H7 (cell line): ENCODE results near the gene LY6G5B. TPM values are rescaled to one million over a fixed set of nuclear protein-coding genes. Genes with fewer than 3 reads are reported as not detected.
A peak's percentile ranks its signal among the peaks of the same experiment; 100 is the strongest.

Experiments used
- DNase-seq: peaks from one replicate; pipeline ENCODE4 v3.0.0; 2012
- H3K27me3 ChIP-seq: 2 replicates; pipeline ENCODE4 v1.6.0; 2011; ENCODE audit warnings: mild to moderate bottlenecking, low read length; ENCODE audit not compliant: control insufficient read depth, insufficient read depth
- H3K36me3 ChIP-seq: replicated peaks from 2 replicates; pipeline ENCODE4 v1.5.1; 2011; ENCODE audit warnings: low read length; ENCODE audit not compliant: control insufficient read depth, insufficient read depth
- H3K4me3 ChIP-seq: 2 replicates; pipeline ENCODE4 v1.5.1; 2011; ENCODE audit warnings: low read depth, mild to moderate bottlenecking, control low read depth, low read length, moderate library complexity; ENCODE audit not compliant: insufficient read depth
- total RNA-seq: library from RNA; depleted of rRNA; stranded (reverse); fragments of >200 nt; shearing (Covaris generic); gene quantifications from 2 replicates; pipeline ENCODE4 v1.2.3, GENCODE V29; 2014; rRNA removed

Gene LY6G5B
- total RNA-seq, 1 experiment from 2014 or later = 2.9 TPM

GRCh38 chr6:31718265-31718664 is 48.5 kb downstream of the LY6G5B start:
- no peak overlapping the region for H3K4me3 ChIP-seq
- no peaks in the 10 kb centered on the region for H3K27me3 ChIP-seq
- H3K36me3 ChIP-seq = no peaks in the 10 kb centered on the region
- DNase-seq = peak; percentile 66

- Histone ChIP-seq H3K27me3 (no peaks in the 10 kb centered on the region), H3K4me3 (no peak overlapping the region), H3K36me3 (no peaks in the 10 kb centered on the region)
- DNase-seq = peak; percentile 38
Observed at GRCh38 chr6:31719001-31719400, 49.2 kb downstream of the LY6G5B start.

DNA sequence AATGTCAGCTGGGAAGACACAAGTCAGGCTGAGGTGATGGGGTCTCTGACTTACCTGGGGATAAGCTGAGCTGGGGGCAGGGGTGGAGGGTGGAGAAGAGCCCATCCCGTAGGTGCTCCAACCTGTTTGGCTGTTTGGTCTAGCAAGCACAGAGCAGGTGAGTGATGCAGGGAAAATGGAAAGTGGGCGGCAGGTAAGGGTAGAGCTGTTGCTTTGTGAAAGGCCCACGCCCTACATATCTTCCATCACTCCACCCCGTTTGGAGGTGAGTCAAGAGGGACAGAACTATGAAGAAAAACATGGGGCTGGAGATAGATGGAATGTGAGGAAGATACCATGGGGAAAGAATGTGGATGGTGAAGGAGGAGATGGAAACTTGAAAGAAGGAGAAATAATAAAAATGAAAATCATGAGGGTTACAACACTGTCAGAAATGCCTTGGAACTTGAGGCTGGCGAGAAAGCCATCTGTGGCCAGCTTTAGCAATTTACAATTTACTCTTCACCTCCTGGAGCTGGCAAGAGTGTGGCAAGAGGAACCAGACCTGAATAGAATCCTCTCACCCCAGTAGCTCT is 50.5 kb downstream of the LY6G5B start:
- no peaks in the 10 kb centered on the region for H3K36me3 ChIP-seq
- H3K27me3 ChIP-seq = no peaks in the 10 kb centered on the region
- H3K4me3 ChIP-seq = no peak overlapping the region
- no peak for DNase-seq

DNA sequence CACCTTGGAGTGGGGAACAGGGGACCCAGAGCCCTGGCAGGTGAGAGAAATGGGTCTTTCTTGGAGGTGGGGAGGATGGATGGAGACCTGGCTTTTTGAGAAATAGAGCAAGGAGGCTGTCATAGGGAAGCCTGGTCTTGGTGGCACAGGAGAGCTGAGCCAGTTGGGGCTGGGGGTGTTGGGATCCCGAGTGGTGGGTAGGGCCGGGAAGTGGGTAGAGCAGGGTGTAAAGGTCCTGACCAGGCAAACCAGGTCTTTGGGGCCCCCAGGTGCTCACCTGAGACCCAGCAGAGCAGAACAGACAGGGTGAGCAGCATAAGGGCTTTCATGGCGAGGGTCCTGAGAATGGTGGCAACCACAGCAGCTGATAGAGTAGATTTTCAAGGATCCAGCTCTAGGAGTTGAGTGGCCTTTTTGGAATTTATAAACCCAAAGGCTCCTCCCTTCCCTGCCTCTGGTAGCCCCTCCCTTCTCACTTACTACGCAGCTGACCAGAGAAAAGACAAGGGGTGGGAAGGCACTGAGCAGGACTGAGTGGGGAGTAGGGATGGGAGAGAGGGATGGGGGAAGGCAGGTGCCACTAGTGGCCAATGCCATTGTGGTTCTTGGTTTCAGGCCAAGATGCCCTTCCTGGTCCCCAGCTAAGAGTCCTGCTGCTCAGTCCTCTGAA is 51.7 kb downstream of the LY6G5B start, which contains the start of gene LY6G6C:
Gene LY6G6C (minus strand): TSS at position 396 of the 670 bp plus-strand sequence. CDS start 67 bp downstream, at position 329.
- Histone ChIP-seq H3K27me3 (no peaks in the 10 kb centered on the region), H3K36me3 (no peaks in the 10 kb centered on the region; the same call in 1 of the 2 replicates), H3K4me3 (no peak within 1 kb of the TSS)
- DNase-seq = no peak

DNA sequence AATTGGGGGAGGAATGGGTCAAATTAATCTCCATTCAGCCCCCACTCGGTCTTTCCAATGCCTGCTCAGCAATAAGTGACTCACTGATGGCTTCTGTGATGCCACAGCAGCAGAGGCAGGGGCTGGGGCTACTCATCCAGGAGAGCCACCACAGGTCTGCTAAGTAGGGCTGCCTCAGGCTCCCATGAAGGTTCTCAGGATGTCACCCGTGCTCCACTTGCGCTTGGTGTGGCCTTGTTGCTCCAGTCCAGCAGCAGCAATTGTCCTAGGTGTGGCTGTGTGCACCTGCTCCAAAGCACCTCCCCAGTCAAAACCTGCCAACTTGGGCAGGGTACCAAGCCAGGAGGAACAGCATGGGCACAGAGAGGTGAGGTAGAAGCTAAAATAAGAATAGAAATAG is 52.4 kb downstream of the LY6G5B start:
- Histone ChIP-seq H3K27me3 (no peaks in the 10 kb centered on the region), H3K36me3 (peaks cover 3% of the 10 kb centered on the region), H3K4me3 (no peak overlapping the region)
- DNase-seq = no peak

Other genes starting within 250 kb of the LY6G5B start
- 50.3 and 55.4 TPM in 2 replicates for gene MICB, start 171.8 kb upstream of the LY6G5B start, total RNA-seq
- gene MCCD1, start 141.0 kb upstream of the LY6G5B start, total RNA-seq = not detected in 2 replicates
- 787 and 872 TPM in 2 replicates for gene DDX39B, start 128.0 kb upstream of the LY6G5B start, total RNA-seq
- gene ATP6V1G2, start 123.4 kb upstream of the LY6G5B start, total RNA-seq = 3.5 and 7.0 TPM in 2 replicates
- gene NFKBIL1, start 122.4 kb upstream of the LY6G5B start, total RNA-seq = 33.2 and 34.2 TPM in 2 replicates
- gene LTA, start 97.7 kb upstream of the LY6G5B start, total RNA-seq = 0.44 TPM in 1 of 2 replicates, not detected in the other
- not detected in 2 replicates for gene TNF, start 94.4 kb upstream of the LY6G5B start, total RNA-seq
- gene LTB, start 87.6 kb upstream of the LY6G5B start, total RNA-seq = 0.35 TPM in 1 of 2 replicates, not detected in the other
- gene LST1, start 83.7 kb upstream of the LY6G5B start, total RNA-seq = not detected in 2 replicates
- not detected in 2 replicates for gene NCR3, start 77.0 kb upstream of the LY6G5B start, total RNA-seq
- gene AIF1, start 54.7 kb upstream of the LY6G5B start, total RNA-seq = 0.48 and 1.4 TPM in 2 replicates
- gene PRRC2A, start 49.3 kb upstream of the LY6G5B start, total RNA-seq = 163 and 176 TPM in 2 replicates
- gene BAG6, start 17.3 kb upstream of the LY6G5B start, total RNA-seq = 320 and 331 TPM in 2 replicates
- gene APOM, start 14.1 kb upstream of the LY6G5B start, total RNA-seq = 3.3 and 4.2 TPM in 2 replicates
- 17.3 and 17.6 TPM in 2 replicates for gene C6orf47, start 9.2 kb upstream of the LY6G5B start, total RNA-seq
- 28.6 and 33.3 TPM in 2 replicates for gene GPANK1, start 5.0 kb upstream of the LY6G5B start, total RNA-seq
- 197 and 224 TPM in 2 replicates for gene CSNK2B, start 3.9 kb upstream of the LY6G5B start, total RNA-seq
- gene LY6G5C, start 11.1 kb downstream of the LY6G5B start, total RNA-seq = 0.70 and 2.0 TPM in 2 replicates
- gene ABHD16A, start 33.3 kb downstream of the LY6G5B start, total RNA-seq = 35.7 and 39.7 TPM in 2 replicates
- gene LY6G6F, start 36.9 kb downstream of the LY6G5B start, total RNA-seq = not detected in 2 replicates
- 2.8 TPM in 1 of 2 replicates, not detected in the other for gene LY6G6D, start 45.4 kb downstream of the LY6G5B start, total RNA-seq
- not detected in 2 replicates for gene LY6G6C, start 51.8 kb downstream of the LY6G5B start, total RNA-seq
- gene MPIG6B, start 53.4 kb downstream of the LY6G5B start, total RNA-seq = not detected in 2 replicates
- gene DDAH2, start 59.3 kb downstream of the LY6G5B start, total RNA-seq = 83.6 and 99.2 TPM in 2 replicates
- 456 and 621 TPM in 2 replicates for gene CLIC1, start 66.6 kb downstream of the LY6G5B start, total RNA-seq
- gene MSH5, start 70.0 kb downstream of the LY6G5B start, total RNA-seq = 19.5 and 28.4 TPM in 2 replicates
- 1.8 and 7.7 TPM in 2 replicates for gene SAPCD1, start 92.7 kb downstream of the LY6G5B start, total RNA-seq
- gene VWA7, start 107.4 kb downstream of the LY6G5B start, total RNA-seq = 0.44 and 2.1 TPM in 2 replicates
- 114 and 115 TPM in 2 replicates for gene VARS1, start 125.8 kb downstream of the LY6G5B start, total RNA-seq
- 108 and 150 TPM in 2 replicates for gene LSM2, start 137.0 kb downstream of the LY6G5B start, total RNA-seq
- 0.15 and 0.55 TPM in 2 replicates for gene HSPA1L, start 145.3 kb downstream of the LY6G5B start, total RNA-seq
- 45.7 and 58.5 TPM in 2 replicates for gene HSPA1A, start 145.6 kb downstream of the LY6G5B start, total RNA-seq
- gene HSPA1B, start 157.8 kb downstream of the LY6G5B start, total RNA-seq = 63.3 and 70.4 TPM in 2 replicates
- 56.2 and 58.6 TPM in 2 replicates for gene NEU1, start 192.8 kb downstream of the LY6G5B start, total RNA-seq
- 0.42 and 0.48 TPM in 2 replicates for gene SLC44A4, start 209.0 kb downstream of the LY6G5B start, total RNA-seq
- 134 and 136 TPM in 2 replicates for gene EHMT2, start 227.7 kb downstream of the LY6G5B start, total RNA-seq
- gene ZBTB12, start 232.1 kb downstream of the LY6G5B start, total RNA-seq = 7.9 and 8.7 TPM in 2 replicates